Karpas-422 (cell line): ENCODE measurements around the gene PSMB7. TPM values are rescaled to one million over a fixed set of nuclear protein-coding genes. Genes with fewer than 3 reads are reported as not detected.

Experiments used
- DNase-seq: peaks from one replicate; pipeline ENCODE4 v3.0.0-alpha.2; 2015
- H2AFZ ChIP-seq: fragments of 200-600 bp; sonication (generic); 2 replicates; pipeline ENCODE4 v1.6.1; 2014; ENCODE audit warnings: antibody characterized with exemption, low read length, mixed read lengths
- H3K27ac ChIP-seq: fragments of 200-600 bp; sonication (generic); 2 replicates; pipeline ENCODE4 v1.5.1; 2014; ENCODE audit warnings: mild to moderate bottlenecking, low read length, moderate library complexity
- H3K27me3 ChIP-seq: fragments of 200-600 bp; sonication (generic); 2 replicates; pipeline ENCODE4 v1.6.1; 2014; ENCODE audit warnings: low read length, mixed read lengths
- H3K36me3 ChIP-seq: fragments of 200-600 bp; sonication (generic); 2 replicates; pipeline ENCODE4 v1.6.1; 2014; ENCODE audit warnings: low read length, mixed read lengths; ENCODE audit not compliant: insufficient read depth
- H3K4me1 ChIP-seq: fragments of 200-600 bp; sonication (generic); 2 replicates; pipeline ENCODE4 v1.6.1; 2014; ENCODE audit warnings: mild to moderate bottlenecking, low read length, mixed read lengths
- H3K4me2 ChIP-seq: fragments of 200-600 bp; sonication (generic); 2 replicates; pipeline ENCODE4 v1.6.1; 2014; ENCODE audit warnings: low read length, low read depth, mild to moderate bottlenecking; ENCODE audit not compliant: poor library complexity, severe bottlenecking
- H3K4me3 ChIP-seq: fragments of 200-600 bp; sonication (generic); 2 replicates; pipeline ENCODE4 v1.5.1; 2014; ENCODE audit warnings: mild to moderate bottlenecking, antibody characterized with exemption, low read length, mixed read lengths
- H3K79me2 ChIP-seq: fragments of 200-600 bp; sonication (generic); 2 replicates; pipeline ENCODE4 v1.6.1; 2014; ENCODE audit warnings: mild to moderate bottlenecking, low read length, mixed read lengths
- H3K9ac ChIP-seq: fragments of 200-600 bp; sonication (generic); 2 replicates; pipeline ENCODE4 v1.6.0; 2014; ENCODE audit warnings: low read length
- H3K9me2 ChIP-seq: fragments of 200-600 bp; sonication (generic), shearing (Covaris generic); replicated peaks from 2 replicates; pipeline ENCODE4 v1.6.0; 2014; ENCODE audit warnings: mild to moderate bottlenecking, low read length, moderate library complexity; ENCODE audit not compliant: insufficient read depth
- H3K9me3 ChIP-seq: fragments of 300-700, 200-600 bp; sonication (generic); 2 replicates; pipeline ENCODE4 v1.6.1; 2014; ENCODE audit warnings: low read length, mixed read lengths
- H4K20me1 ChIP-seq: fragments of 200-600 bp; sonication (generic); 2 replicates; pipeline ENCODE4 v1.6.1; 2014; ENCODE audit warnings: mild to moderate bottlenecking, antibody characterized with exemption, low read length, low read depth; ENCODE audit not compliant: insufficient read depth
- total RNA-seq: library from RNA; depleted of rRNA; stranded (reverse); fragments of >200 nt; shearing (Covaris generic); gene quantifications from 2 replicates; pipeline ENCODE4 v1.2.3, GENCODE V29; 2014; ENCODE audit warnings: low replicate concordance

PSMB7 gene
- total RNA-seq, 1 experiment from 2014 or later = 119 TPM

- Histone ChIP-seq H3K9ac (no peak overlapping the region), H3K9me3 (no peaks in the 10 kb centered on the region), H4K20me1 (0 out of 2 replicates have a peak, but pooled peaks cover 9% of the 10 kb centered on the region), H3K79me2 (peaks cover 94% of the 10 kb centered on the region), H3K9me2 (no peaks in the 10 kb centered on the region), H3K27me3 (no peaks in the 10 kb centered on the region), H3K4me3 (no peak overlapping the region), H3K36me3 (peaks cover 17% of the 10 kb centered on the region; the same call in 1 of the 2 replicates), H3K27ac (no peak overlapping the region), H3K4me1 (peaks cover 20% of the 10 kb centered on the region), H3K4me2 (no peak overlapping the region), H2AFZ (no peak overlapping the region)
- no peak for DNase-seq
Observed at GRCh38 chr9:124399323-124399967, 15.8 kb downstream of the PSMB7 start.

- Histone ChIP-seq H3K9me2 (no peaks in the 10 kb centered on the region), H3K27me3 (no peaks in the 10 kb centered on the region), H3K27ac (no peak overlapping the region), H3K4me3 (no peak overlapping the region), H4K20me1 (0 out of 2 replicates have a peak, but pooled peaks cover 9% of the 10 kb centered on the region), H3K4me1 (peaks cover 26% of the 10 kb centered on the region), H3K79me2 (peaks cover 95% of the 10 kb centered on the region), H3K4me2 (no peak overlapping the region), H3K36me3 (peaks cover 17% of the 10 kb centered on the region; the same call in 1 of the 2 replicates), H2AFZ (no peak overlapping the region), H3K9me3 (no peaks in the 10 kb centered on the region), H3K9ac (no peak overlapping the region)
- no peak for DNase-seq
Observed at GRCh38 chr9:124398191-124398935, 16.9 kb downstream of the PSMB7 start.

- 0 out of 2 replicates have a peak, but pooled peaks cover 8% of the 10 kb centered on the region for H4K20me1 ChIP-seq
- no peak overlapping the region for H3K4me2 ChIP-seq
- H3K27me3 ChIP-seq = no peaks in the 10 kb centered on the region
- H3K36me3 ChIP-seq = peaks cover 15% of the 10 kb centered on the region; the same call in 1 of the 2 replicates
- no peak for DNase-seq
- no peak overlapping the region for H3K9ac ChIP-seq
- no peaks in the 10 kb centered on the region for H3K9me3 ChIP-seq
- H3K9me2 ChIP-seq = no peaks in the 10 kb centered on the region
- no peak overlapping the region for H2AFZ ChIP-seq
- H3K4me3 ChIP-seq = no peak overlapping the region
- H3K79me2 ChIP-seq = peaks cover 97% of the 10 kb centered on the region
- no peak overlapping the region for H3K27ac ChIP-seq
- H3K4me1 ChIP-seq = peaks cover 28% of the 10 kb centered on the region
Observed at GRCh38 chr9:124395826-124396225, 19.4 kb downstream of the PSMB7 start.

GRCh38 chr9:124394596-124394995 lies 20.6 kb downstream of the PSMB7 start:
- H3K9ac ChIP-seq = no peak overlapping the region
- no peak for DNase-seq
- no peak overlapping the region for H3K4me3 ChIP-seq
- no peaks in the 10 kb centered on the region for H3K9me2 ChIP-seq
- H3K79me2 ChIP-seq = peaks cover 97% of the 10 kb centered on the region
- H3K36me3 ChIP-seq = peaks cover 15% of the 10 kb centered on the region; the same call in 1 of the 2 replicates
- H3K4me1 ChIP-seq = peaks cover 31% of the 10 kb centered on the region
- no peak overlapping the region for H3K4me2 ChIP-seq
- H3K27ac ChIP-seq = peak overlapping the region; percentile 23; the same call in 1 of the 2 replicates
- no peaks in the 10 kb centered on the region for H3K9me3 ChIP-seq
- 0 out of 2 replicates have a peak, but pooled peaks cover 4% of the 10 kb centered on the region for H4K20me1 ChIP-seq
- no peaks in the 10 kb centered on the region for H3K27me3 ChIP-seq
- H2AFZ ChIP-seq = no peak overlapping the region

GRCh38 chr9:124394167-124394566 lies 21.1 kb downstream of the PSMB7 start:
- Histone ChIP-seq H3K79me2 (peaks cover 97% of the 10 kb centered on the region), H3K27ac (peak overlapping the region; percentile 23; the same call in 1 of the 2 replicates), H3K9me3 (no peaks in the 10 kb centered on the region), H2AFZ (no peak overlapping the region), H3K27me3 (no peaks in the 10 kb centered on the region), H3K9ac (no peak overlapping the region), H3K9me2 (no peaks in the 10 kb centered on the region), H4K20me1 (0 out of 2 replicates have a peak, but pooled peaks cover 4% of the 10 kb centered on the region), H3K4me3 (no peak overlapping the region), H3K4me2 (no peak overlapping the region), H3K36me3 (peaks cover 15% of the 10 kb centered on the region; the same call in 1 of the 2 replicates), H3K4me1 (peaks cover 35% of the 10 kb centered on the region)
- DNase-seq = no peak

GRCh38 chr9:124392871-124393460 lies 22.3 kb downstream of the PSMB7 start:
- no peak overlapping the region for H3K4me2 ChIP-seq
- H2AFZ ChIP-seq = no peak overlapping the region
- H3K9me2 ChIP-seq = no peaks in the 10 kb centered on the region
- H3K27ac ChIP-seq = no peak overlapping the region
- no peaks in the 10 kb centered on the region for H3K9me3 ChIP-seq
- no peak overlapping the region for H3K4me3 ChIP-seq
- peaks cover 43% of the 10 kb centered on the region for H3K4me1 ChIP-seq
- H3K9ac ChIP-seq = no peak overlapping the region
- H4K20me1 ChIP-seq = 0 out of 2 replicates have a peak, but pooled peaks cover 4% of the 10 kb centered on the region
- peaks cover 98% of the 10 kb centered on the region for H3K79me2 ChIP-seq
- H3K27me3 ChIP-seq = no peaks in the 10 kb centered on the region
- peaks cover 15% of the 10 kb centered on the region; the same call in 1 of the 2 replicates for H3K36me3 ChIP-seq
- DNase-seq = peak; percentile 54

DNA sequence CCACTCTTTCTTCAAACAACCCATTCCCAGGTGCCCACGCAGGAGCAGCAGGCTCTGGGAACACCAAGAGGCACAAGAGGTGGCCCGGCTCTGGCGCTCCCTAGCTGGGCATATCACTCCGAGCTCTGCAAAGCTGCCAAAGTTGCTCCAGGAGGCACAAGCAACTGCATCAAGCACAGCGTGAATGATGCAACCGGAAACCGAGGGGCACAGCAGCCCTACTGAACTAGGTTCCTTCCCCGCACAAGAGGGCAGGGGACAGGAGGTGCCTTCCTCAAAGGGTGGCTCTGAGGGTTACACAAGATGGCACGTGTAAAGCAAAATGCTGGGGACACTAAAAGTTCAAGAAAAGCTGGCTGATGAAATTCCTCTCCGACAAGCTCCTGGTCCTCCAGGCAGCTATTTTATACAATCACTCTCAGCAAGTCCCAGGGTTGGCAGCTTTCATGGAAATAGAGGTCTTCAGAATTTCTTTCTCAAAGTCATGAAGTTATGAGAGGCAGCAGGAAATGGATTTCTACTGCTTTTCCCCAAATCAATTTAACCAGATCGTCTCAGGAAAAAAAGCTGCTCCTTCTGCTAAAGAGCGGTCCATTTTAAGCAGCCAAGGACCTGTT lies 22.9 kb downstream of the PSMB7 start:
- Histone ChIP-seq H3K4me3 (no peak overlapping the region), H3K9ac (no peak overlapping the region), H3K4me2 (no peak overlapping the region), H2AFZ (no peak overlapping the region), H3K79me2 (peaks cover 98% of the 10 kb centered on the region), H3K9me2 (no peaks in the 10 kb centered on the region), H3K4me1 (peaks cover 43% of the 10 kb centered on the region), H4K20me1 (0 out of 2 replicates have a peak, but pooled peaks cover 4% of the 10 kb centered on the region), H3K36me3 (peaks cover 15% of the 10 kb centered on the region; the same call in 1 of the 2 replicates), H3K27me3 (no peaks in the 10 kb centered on the region), H3K27ac (no peak overlapping the region), H3K9me3 (no peaks in the 10 kb centered on the region)
- DNase-seq = no peak
